T-helper 17 cell (primary cell): ENCODE data around the gene SOX9. TPM values are rescaled to one million over a fixed set of nuclear protein-coding genes. Genes with fewer than 3 reads are reported as not detected.

ENCODE experiments used
- ATAC-seq: fragments of 150-1000 bp; cut with Tn5 transposase; 2 replicates; pipeline ENCODE4 v1.10.0; 2021; ENCODE audit warnings: mild to moderate bottlenecking, moderate library complexity
- DNase-seq, 3 donors: peaks; one replicate each; pipeline versions ENCODE4 v3.0.0 to v3.0.0-alpha.2; 2020 to 2021
- H3K9me3 ChIP-seq: one replicate; pipeline ENCODE4 v1.7.0; 2013; ENCODE audit warnings: low read length, mild to moderate bottlenecking; ENCODE audit not compliant: control insufficient read depth, poor library complexity, severe bottlenecking
- H3K27ac Mint-ChIP-seq: one replicate; pipeline ENCODE4 v1.8.0; 2022; ENCODE audit warnings: mild to moderate bottlenecking, moderate library complexity, mixed read lengths
- H3K27me3 Mint-ChIP-seq: one replicate; pipeline ENCODE4 v1.8.0; 2022; ENCODE audit warnings: mixed read lengths
- H3K36me3 Mint-ChIP-seq: one replicate; pipeline ENCODE4 v1.8.0; 2022; ENCODE audit warnings: low read depth, mixed read lengths
- H3K4me1 Mint-ChIP-seq: one replicate; pipeline ENCODE4 v1.8.0; 2022; ENCODE audit warnings: mild to moderate bottlenecking, mixed read lengths
- H3K4me3 Mint-ChIP-seq: one replicate; pipeline ENCODE4 v1.8.0; 2022; ENCODE audit warnings: mild to moderate bottlenecking, moderate library complexity, mixed read lengths
- total RNA-seq, 4 donors: library from RNA in 2 of 4; stranded (reverse) in 2 of 4; gene quantifications; one replicate each; pipeline ENCODE4 v1.2.3 and lab custom pipeline; 2022 to 2026

The SOX9 gene
- total RNA-seq = not detected
- total RNA-seq (lab: John Stamatoyannopoulos, UW) = 0 to 0.23 reads per million in 2 donors

DNA sequence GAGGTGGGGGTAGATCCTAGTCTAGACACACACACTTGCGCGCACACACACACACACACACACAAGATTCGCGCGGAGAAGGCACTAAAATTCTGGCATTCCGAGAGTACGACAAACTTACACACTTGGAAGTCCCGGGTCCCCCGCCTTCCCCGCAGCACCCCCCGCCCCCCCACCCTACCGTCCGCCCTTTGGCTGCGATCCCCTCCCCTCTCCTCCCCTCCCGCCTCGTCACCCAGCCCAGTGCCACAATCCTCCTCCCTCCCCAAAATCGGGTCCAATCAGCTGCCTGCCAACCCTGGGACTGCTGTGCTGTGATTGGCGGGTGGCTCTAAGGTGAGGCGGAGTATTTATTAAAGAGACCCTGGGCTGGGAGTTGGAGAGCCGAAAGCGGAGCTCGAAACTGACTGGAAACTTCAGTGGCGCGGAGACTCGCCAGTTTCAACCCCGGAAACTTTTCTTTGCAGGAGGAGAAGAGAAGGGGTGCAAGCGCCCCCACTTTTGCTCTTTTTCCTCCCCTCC is at the start of gene SOX9:
TSS of gene SOX9 (plus strand) at position 379 of the 522 bp plus-strand sequence. CDS start 372 bp downstream, outside the sequence.
- Mint-ChIP-seq H3K4me3 (peak within 1 kb of the TSS; percentile 58), H3K36me3 (peaks cover 10% of the 10 kb centered on the region), H3K4me1 (peaks cover 9% of the 10 kb centered on the region), H3K27ac (no peak within 1 kb of the TSS), H3K27me3 (peaks cover 63% of the 10 kb centered on the region)
- ATAC-seq (no peak), DNase-seq (no peak)
- no peaks in the 10 kb centered on the region for H3K9me3 ChIP-seq

DNA sequence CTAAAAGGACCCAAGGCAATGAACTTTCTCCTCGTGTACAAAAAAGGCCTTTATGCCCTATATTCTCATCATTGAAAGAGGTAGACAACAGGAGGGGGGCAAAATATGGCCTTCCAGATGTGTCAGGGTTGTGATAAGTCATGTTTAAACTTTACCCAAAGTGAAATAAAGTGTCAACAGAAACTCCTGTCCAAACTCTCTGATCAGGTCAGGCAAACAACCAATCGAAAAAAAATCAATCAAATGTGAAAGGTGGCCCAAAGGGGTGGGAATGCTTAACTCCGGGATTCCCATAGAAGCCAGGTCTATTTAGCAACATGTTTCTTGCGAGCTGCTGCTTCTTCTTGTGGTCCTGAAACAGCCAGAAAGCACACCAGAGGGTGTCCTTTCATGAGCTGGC is 49.5 kb upstream of the SOX9 start:
- H3K9me3 ChIP-seq = peaks cover 3% of the 10 kb centered on the region
- Mint-ChIP-seq H3K27me3 (no peaks in the 10 kb centered on the region), H3K27ac (no peak overlapping the region), H3K4me1 (no peaks in the 10 kb centered on the region), H3K4me3 (no peak overlapping the region), H3K36me3 (no peaks in the 10 kb centered on the region)
- DNase-seq = no peak
- ATAC-seq = no peak

DNA sequence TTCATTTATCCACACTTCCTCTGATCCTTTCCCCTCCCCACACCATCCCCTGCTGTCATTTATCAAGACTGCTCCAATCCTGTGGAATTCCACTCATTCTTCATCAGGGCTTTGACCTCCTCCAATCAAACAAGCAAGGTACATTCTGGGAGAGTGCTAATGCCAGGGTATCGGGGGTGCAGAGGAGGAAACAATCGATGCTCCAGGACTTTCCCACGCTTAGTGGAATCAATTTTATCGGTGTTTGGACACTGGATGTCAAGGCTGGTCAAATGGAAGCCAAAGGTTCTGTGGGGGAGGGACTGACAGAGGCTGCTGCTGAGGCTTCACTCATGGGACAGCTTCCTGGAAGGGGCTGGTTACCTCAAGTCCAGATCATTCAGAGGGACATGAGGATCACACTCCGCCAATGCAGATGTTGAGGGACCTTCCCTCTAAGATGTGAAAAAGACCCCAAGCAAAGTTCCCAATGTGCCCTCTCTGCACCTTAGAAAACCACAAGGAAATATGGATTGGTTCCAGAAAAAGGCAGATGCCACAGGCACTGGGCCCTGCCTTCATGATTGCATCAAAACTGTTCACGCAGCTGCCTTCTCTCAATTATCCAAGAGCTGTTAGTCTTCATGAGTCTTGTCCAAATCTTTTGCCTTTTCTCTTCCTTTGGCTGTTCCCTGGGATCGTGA is 44.7 kb upstream of the SOX9 start:
- H3K9me3 ChIP-seq = no peaks in the 10 kb centered on the region
- Mint-ChIP-seq H3K27me3 (no peaks in the 10 kb centered on the region), H3K4me1 (no peaks in the 10 kb centered on the region), H3K36me3 (no peaks in the 10 kb centered on the region), H3K4me3 (no peak overlapping the region), H3K27ac (no peak overlapping the region)
- DNase-seq = no peak
- no peak for ATAC-seq

DNA sequence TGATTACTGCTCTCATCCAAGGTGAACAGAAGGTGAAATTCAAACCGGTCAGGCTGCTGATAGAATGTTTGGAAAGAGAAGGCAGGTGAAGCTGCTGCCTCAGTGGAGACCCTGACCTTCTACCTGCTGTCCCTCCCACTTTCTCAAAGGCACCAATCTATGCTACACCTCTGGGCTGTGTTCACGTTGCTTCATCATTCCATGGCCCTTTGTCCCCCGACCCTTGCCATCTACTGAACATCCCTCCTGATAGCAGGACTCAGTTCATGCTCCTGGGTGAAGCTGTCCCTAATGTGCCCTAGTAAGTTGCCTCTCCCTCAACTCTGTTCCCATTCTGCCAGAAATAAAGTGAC is 44.2 kb upstream of the SOX9 start:
- no peaks in the 10 kb centered on the region for H3K9me3 ChIP-seq
- ATAC-seq = no peak
- Mint-ChIP-seq H3K4me3 (no peak overlapping the region), H3K27me3 (no peaks in the 10 kb centered on the region), H3K27ac (no peak overlapping the region), H3K36me3 (no peaks in the 10 kb centered on the region), H3K4me1 (no peaks in the 10 kb centered on the region)
- DNase-seq = no peak

DNA sequence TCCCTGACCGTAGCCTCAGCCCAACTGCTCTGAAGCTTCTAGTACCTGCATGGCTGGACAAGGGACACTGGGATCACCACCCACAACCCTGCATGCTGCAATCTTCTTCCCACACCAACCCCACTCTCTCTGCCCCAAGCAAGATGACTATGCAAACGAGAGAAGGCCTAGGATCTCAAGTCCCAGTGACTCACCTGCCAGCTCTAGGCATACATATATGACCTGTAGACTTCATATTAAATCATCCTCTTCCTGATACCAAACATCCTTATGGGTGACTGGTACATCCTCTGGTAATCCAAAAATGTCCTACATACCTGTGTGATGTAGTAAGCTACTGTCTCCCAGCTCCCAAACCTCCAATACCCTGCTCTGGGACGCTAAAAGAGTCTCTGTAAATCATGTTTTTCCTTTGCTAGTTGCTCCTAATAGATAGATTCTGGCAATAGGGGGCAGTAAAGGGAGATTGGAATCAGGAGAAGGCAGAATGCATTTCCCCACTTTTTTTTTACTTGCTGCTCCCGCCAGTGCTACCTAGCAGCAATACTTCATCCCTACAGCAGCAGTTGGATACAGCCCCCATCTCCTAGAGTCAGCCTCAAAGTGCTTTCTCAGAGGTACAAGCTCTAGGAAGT is 43.4 kb upstream of the SOX9 start:
- no peak for DNase-seq
- no peak overlapping the region for H3K4me3 Mint-ChIP-seq
- H3K9me3 ChIP-seq = no peaks in the 10 kb centered on the region
- H3K27ac Mint-ChIP-seq = no peak overlapping the region
- H3K4me1 Mint-ChIP-seq = no peaks in the 10 kb centered on the region
- no peak for ATAC-seq
- H3K36me3 Mint-ChIP-seq = no peaks in the 10 kb centered on the region
- H3K27me3 Mint-ChIP-seq = no peaks in the 10 kb centered on the region

DNA sequence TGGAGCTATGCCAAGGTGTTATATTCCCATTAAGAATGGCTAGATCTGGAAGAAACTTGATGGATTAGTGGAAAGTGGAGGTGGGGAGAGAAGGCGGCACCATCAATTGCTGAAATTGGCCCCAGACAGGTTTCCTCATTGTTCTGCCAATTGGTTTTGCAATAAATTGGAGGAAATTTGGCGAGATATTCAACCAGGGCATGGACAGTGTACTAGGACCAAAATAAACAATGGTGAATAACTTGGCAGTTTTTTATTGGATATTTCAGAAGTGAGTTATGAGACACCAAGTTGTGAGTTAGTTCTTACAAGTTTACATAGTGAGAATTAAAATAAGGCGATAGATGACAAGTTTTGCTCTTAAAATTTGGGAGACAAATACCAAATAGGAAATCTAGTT is 41.1 kb upstream of the SOX9 start:
- H3K27me3 Mint-ChIP-seq = no peaks in the 10 kb centered on the region
- no peaks in the 10 kb centered on the region for H3K9me3 ChIP-seq
- H3K4me3 Mint-ChIP-seq = no peak overlapping the region
- no peak for DNase-seq
- H3K36me3 Mint-ChIP-seq = no peaks in the 10 kb centered on the region
- H3K4me1 Mint-ChIP-seq = no peaks in the 10 kb centered on the region
- no peak for ATAC-seq
- no peak overlapping the region for H3K27ac Mint-ChIP-seq

DNA sequence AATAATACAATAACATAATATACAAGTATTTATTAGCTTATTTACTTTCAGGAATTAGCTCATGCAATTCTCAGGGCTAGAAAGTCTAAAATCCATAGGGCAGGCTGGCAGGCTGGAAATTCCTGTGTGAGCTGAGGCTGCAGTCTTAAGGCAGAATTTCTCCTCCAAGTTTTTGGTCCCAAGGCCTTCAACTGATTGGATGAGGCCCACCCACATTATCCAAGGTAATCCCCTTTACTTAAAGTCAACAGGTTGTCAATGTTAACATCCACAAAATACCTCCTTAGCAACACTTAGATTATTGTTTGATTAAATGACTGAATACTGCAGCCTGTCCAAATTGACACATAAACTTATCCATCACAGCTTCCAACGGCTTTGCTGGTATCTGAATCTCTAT is 32.9 kb upstream of the SOX9 start:
- Mint-ChIP-seq H3K4me1 (no peaks in the 10 kb centered on the region), H3K36me3 (peaks cover 3% of the 10 kb centered on the region), H3K27me3 (no peaks in the 10 kb centered on the region), H3K4me3 (no peak overlapping the region), H3K27ac (no peak overlapping the region)
- DNase-seq (no peak), ATAC-seq (no peak)
- H3K9me3 ChIP-seq = no peaks in the 10 kb centered on the region

DNA sequence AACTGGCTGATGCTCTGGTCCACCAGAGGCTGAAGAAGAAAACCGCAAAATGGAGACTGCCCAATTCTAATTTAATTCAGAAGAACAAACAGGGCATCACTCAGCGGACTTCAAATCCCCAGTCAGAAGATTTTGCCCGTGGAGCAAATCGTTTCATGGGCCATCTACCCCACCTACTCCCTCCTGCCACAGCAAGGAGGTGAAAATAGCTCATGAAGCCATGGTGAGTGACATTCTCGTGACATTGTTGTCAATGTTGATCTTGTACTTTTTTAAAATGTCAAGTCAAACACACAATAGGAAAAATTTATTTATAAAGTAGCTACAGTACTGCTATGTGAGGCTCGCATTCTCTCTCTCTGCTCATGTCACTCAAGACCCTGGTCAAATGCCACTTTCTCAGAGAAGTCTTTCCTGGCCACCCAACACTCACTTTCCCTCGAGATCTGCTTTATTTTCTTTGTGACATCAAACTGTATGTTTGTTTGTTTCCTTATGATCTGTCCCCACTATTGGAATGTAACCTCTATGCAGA is 31.3 kb upstream of the SOX9 start:
- Mint-ChIP-seq H3K4me3 (no peak overlapping the region), H3K27ac (no peak overlapping the region), H3K4me1 (no peaks in the 10 kb centered on the region), H3K36me3 (peaks cover 3% of the 10 kb centered on the region), H3K27me3 (no peaks in the 10 kb centered on the region)
- no peaks in the 10 kb centered on the region for H3K9me3 ChIP-seq
- DNase-seq = no peak
- ATAC-seq = no peak

DNA sequence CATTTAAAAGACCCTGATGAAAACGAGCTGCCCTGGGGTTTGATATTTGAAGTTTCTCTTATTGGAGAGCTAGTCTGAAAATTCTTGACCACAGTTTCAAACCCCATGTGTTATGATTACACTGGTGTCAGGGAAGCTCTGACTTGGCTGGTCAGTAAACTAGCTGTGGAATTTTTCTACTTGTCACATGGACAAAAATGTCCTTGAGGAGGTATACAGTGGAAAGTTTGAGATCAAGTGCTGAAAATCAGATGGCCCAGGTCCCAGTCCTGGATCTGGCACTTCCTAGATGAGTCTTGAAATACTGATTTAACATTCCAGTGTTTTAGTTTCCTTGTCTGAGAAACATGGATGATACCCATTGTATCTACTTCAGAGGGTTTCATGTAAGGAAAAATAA is 30.7 kb upstream of the SOX9 start:
- peaks cover 3% of the 10 kb centered on the region for H3K36me3 Mint-ChIP-seq
- DNase-seq (no peak), ATAC-seq (no peak)
- no peak overlapping the region for H3K4me3 Mint-ChIP-seq
- no peaks in the 10 kb centered on the region for H3K4me1 Mint-ChIP-seq
- H3K27me3 Mint-ChIP-seq = peaks cover 6% of the 10 kb centered on the region
- H3K9me3 ChIP-seq = no peaks in the 10 kb centered on the region
- no peak overlapping the region for H3K27ac Mint-ChIP-seq

DNA sequence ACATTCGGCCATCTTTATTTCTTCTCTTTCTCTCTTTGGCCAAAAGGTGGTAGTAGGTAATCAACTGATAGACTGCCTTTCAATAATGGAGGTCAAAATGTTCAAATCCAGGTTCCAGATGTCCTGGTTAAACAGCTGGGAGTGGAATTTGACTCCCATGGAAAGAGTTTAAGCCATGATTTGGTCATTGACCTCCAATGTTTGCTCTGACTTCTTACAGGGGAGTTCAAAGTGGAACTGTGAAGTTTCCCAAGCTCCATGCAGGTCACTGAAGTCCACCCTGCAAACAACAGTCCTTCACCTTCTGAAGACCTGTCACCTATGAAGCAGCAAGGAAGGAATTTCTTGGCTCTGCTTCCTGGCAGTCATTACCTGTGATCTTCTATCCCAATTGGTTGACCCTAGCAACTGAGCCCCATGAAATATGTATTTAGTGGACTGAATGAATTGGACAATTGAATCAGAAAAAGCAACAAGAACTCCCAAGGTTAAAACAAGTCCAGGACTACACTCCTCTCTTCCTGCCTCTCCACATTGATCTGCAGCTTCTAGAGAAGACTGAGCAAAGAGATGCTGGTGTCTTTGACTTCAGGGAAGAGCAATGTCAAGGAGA is 28.0 kb upstream of the SOX9 start:
- ATAC-seq = no peak
- Mint-ChIP-seq H3K4me3 (no peak overlapping the region), H3K4me1 (no peaks in the 10 kb centered on the region), H3K27me3 (peaks cover 9% of the 10 kb centered on the region), H3K27ac (no peak overlapping the region), H3K36me3 (peaks cover 3% of the 10 kb centered on the region)
- H3K9me3 ChIP-seq = no peaks in the 10 kb centered on the region
- no peak for DNase-seq

DNA sequence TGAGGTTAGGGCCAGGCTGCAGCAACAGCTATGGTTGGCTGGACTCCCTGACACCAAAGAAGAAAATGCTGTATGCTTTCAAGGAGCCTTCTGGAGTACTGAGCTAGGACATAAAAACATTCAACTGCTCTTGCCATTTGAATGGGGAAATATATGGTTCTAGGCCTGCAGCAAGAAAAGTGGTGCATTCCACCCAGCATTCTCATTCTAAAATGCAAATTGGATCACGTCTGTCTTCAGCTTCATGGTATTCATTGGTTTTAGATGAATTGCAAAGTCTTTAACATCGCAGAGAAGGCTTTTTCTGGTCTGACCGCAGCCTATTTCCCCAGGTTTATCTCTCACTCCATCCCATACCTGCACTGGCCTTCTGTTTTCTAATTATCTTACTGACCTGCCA is 27.1 kb upstream of the SOX9 start:
- Mint-ChIP-seq H3K27me3 (peaks cover 9% of the 10 kb centered on the region), H3K4me1 (no peaks in the 10 kb centered on the region), H3K4me3 (no peak overlapping the region), H3K27ac (no peak overlapping the region), H3K36me3 (peaks cover 3% of the 10 kb centered on the region)
- ATAC-seq (no peak), DNase-seq (no peak)
- no peaks in the 10 kb centered on the region for H3K9me3 ChIP-seq

DNA sequence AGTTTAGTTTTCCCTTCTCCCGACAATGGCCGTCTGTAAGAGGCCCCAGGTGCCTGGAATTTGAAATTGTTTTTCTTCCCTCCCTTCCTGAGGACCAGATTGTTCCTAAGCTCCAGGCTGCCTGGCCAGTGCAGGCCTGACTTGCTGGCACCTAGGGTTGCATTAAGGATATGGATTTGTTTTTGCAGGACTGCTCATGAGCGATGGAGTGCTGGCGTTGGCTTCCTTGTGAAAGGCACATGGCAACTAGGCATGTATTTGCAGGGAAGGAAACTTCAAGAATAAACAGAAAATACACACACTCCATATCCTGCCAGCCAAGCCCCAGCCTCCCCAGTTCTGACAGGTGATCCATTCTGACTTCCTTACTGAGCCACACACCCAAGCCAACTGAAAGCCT is 25.5 kb upstream of the SOX9 start:
- peaks cover 9% of the 10 kb centered on the region for H3K27me3 Mint-ChIP-seq
- H3K36me3 Mint-ChIP-seq = no peaks in the 10 kb centered on the region
- DNase-seq (no peak), ATAC-seq (no peak)
- H3K4me1 Mint-ChIP-seq = no peaks in the 10 kb centered on the region
- no peaks in the 10 kb centered on the region for H3K9me3 ChIP-seq
- no peak overlapping the region for H3K4me3 Mint-ChIP-seq
- H3K27ac Mint-ChIP-seq = no peak overlapping the region

DNA sequence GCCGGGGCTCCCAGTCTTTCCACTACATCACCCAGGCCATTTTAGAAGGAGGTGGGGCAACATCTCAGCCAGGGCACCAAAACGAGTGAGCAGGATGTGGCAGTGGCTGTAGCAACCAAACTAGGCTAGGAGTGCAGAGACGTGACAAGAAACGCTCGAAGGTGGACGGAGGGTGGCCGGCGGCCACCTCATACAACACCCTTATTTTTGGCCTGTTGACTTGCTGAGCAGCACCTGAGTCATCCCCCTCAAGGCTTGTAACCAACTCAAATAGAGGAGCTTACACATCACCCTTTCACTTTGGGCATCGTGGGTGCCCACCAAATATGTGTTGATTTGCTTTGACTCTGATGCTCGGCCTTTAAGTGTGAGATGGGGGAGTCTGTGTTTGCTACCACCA is 23.7 kb upstream of the SOX9 start:
- no peak overlapping the region for H3K27ac Mint-ChIP-seq
- H3K4me3 Mint-ChIP-seq = no peak overlapping the region
- H3K27me3 Mint-ChIP-seq = peaks cover 9% of the 10 kb centered on the region
- no peaks in the 10 kb centered on the region for H3K4me1 Mint-ChIP-seq
- no peak for ATAC-seq
- H3K9me3 ChIP-seq = no peaks in the 10 kb centered on the region
- DNase-seq = no peak
- H3K36me3 Mint-ChIP-seq = no peaks in the 10 kb centered on the region
